Osteoblast (primary cell): ENCODE results near the gene LCAT. TPM values are rescaled to one million over a fixed set of nuclear protein-coding genes. Genes with fewer than 3 reads are reported as not detected.

Experiments used
- DNase-seq: peaks from one replicate; pipeline ENCODE4 v3.0.0; 2011; ENCODE audit warnings: low spot score, mixed read lengths; ENCODE audit not compliant: insufficient read length; ENCODE audit errors: missing footprints
- H2AFZ ChIP-seq: 2 replicates; pipeline ENCODE4 v1.6.0; 2011; ENCODE audit warnings: mild to moderate bottlenecking, low read length
- H3K27ac ChIP-seq: 2 replicates; pipeline ENCODE4 v1.5.1; 2011; ENCODE audit warnings: mild to moderate bottlenecking, low read depth, low read length, moderate library complexity
- H3K27me3 ChIP-seq: 2 replicates; pipeline ENCODE4 v1.6.0; 2012; ENCODE audit warnings: mild to moderate bottlenecking, control low read depth, inconsistent platforms, low read length, moderate library complexity; ENCODE audit not compliant: insufficient read depth
- H3K36me3 ChIP-seq: 2 replicates; pipeline ENCODE4 v1.5.1; 2011; ENCODE audit warnings: mild to moderate bottlenecking, low read length, control low read depth, moderate library complexity; ENCODE audit not compliant: insufficient read depth
- H3K4me1 ChIP-seq: 2 replicates; pipeline ENCODE4 v1.5.1; 2011; ENCODE audit warnings: mild to moderate bottlenecking, low read length, control low read depth, moderate library complexity; ENCODE audit not compliant: insufficient read depth
- H3K4me2 ChIP-seq: 2 replicates; pipeline ENCODE4 v1.6.0; 2011; ENCODE audit warnings: mild to moderate bottlenecking, low read length; ENCODE audit not compliant: insufficient read depth
- H3K4me3 ChIP-seq: fragments of 200-600 bp; sonication (generic); 3 replicates; pipeline ENCODE4 v1.5.1; 2012; ENCODE audit warnings: mild to moderate bottlenecking, low read length, inconsistent platforms; ENCODE audit not compliant: insufficient read depth
- H3K79me2 ChIP-seq: 2 replicates; pipeline ENCODE4 v1.6.0; 2012; ENCODE audit warnings: mild to moderate bottlenecking, low read length, control low read depth, inconsistent platforms; ENCODE audit not compliant: insufficient read depth
- H3K9me3 ChIP-seq: 2 replicates; pipeline ENCODE4 v1.5.1; 2011; ENCODE audit warnings: low read depth, low read length, control low read depth
- H4K20me1 ChIP-seq: 2 replicates; pipeline ENCODE4 v1.6.0; 2012; ENCODE audit warnings: mild to moderate bottlenecking, low read length, control low read depth; ENCODE audit not compliant: insufficient read depth
- total RNA-seq: library from RNA; depleted of rRNA; stranded (reverse); fragments of >200 nt; gene quantifications from 2 replicates; pipeline ENCODE4 v1.2.3, GENCODE V29; 2012
- TF ChIP-seq, protein P1 (sequence below): IDR thresholded peaks from 2 replicates; pipeline ENCODE4 v1.5.1; 2011; ENCODE audit warnings: mild to moderate bottlenecking, low read depth, low read length, moderate library complexity; ENCODE audit errors: extremely low read depth

Gene LCAT
- total RNA-seq, 1 donor: 6.9 TPM

DNA sequence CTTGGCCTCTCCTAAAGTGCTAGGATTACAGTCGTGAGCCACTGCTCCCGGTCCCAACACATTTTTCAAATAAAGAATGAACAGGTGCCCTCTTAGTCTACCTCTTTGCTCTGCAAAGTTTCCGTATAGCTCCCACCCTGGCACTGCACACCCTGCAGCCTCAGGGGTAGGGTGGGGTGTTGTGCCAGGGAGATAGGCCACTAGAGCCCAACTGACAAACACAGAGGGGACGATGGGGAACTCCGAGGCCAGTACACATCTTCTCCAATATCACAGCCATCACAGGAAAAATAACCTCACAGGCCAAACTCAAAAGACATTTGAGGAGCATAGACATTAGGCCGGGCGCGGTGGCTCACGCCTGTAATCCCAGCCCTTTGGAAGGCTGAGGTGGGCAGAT lies 27.2 kb upstream of the LCAT start:
- H3K4me2 ChIP-seq: no peak overlapping the region
- TF ChIP-seq, protein P1, sequence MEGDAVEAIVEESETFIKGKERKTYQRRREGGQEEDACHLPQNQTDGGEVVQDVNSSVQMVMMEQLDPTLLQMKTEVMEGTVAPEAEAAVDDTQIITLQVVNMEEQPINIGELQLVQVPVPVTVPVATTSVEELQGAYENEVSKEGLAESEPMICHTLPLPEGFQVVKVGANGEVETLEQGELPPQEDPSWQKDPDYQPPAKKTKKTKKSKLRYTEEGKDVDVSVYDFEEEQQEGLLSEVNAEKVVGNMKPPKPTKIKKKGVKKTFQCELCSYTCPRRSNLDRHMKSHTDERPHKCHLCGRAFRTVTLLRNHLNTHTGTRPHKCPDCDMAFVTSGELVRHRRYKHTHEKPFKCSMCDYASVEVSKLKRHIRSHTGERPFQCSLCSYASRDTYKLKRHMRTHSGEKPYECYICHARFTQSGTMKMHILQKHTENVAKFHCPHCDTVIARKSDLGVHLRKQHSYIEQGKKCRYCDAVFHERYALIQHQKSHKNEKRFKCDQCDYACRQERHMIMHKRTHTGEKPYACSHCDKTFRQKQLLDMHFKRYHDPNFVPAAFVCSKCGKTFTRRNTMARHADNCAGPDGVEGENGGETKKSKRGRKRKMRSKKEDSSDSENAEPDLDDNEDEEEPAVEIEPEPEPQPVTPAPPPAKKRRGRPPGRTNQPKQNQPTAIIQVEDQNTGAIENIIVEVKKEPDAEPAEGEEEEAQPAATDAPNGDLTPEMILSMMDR: no peak
- no peak for DNase-seq
- peaks cover 17% of the 10 kb centered on the region for H4K20me1 ChIP-seq
- H3K27ac ChIP-seq: no peak overlapping the region
- H3K4me1 ChIP-seq: peaks cover 17% of the 10 kb centered on the region
- no peaks in the 10 kb centered on the region for H3K27me3 ChIP-seq
- H3K79me2 ChIP-seq: peaks cover 22% of the 10 kb centered on the region
- H2AFZ ChIP-seq: no peak overlapping the region
- no peaks in the 10 kb centered on the region for H3K9me3 ChIP-seq
- H3K4me3 ChIP-seq: no peak overlapping the region
- H3K36me3 ChIP-seq: no peaks in the 10 kb centered on the region

DNA sequence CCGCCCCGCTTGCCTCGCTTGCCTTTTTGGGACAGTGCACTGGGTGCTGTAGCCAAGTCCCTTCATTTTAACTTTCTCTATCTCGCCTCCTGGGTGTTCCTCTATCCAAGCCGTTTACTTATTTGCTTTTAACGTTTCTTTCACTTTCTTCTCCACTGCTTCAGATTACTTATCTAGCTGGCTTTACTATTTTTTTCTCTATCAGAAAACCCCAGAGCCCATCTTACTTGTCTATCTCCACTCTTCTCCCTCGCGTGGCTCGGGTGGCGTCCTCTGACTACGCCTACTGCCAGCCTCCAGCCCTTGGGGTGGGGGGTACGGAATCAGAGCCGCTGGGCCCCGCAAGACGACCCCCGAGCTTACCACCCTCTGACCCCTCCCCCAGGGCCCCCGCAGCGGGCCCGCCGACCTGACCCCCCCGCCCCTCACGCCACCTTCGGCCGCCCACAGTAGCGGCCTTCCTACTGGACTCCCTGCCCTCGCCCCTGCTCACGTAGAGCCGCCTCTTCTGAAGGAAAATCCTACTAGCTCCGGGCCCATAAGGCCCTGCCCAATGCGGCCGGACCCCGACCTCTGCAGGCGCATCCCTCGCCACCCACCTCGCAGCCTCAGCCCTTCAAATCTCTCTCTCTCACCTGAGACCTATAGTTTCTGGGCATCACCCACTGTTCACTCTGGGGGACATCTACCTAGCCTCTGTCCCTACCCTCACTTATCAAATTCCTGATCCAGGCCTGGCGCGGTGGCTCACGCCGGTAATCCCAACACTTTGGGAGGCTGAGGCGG lies 25.5 kb upstream of the LCAT start:
- TF ChIP-seq, protein P1: no peak
- peak overlapping the region; percentile 96 for H3K4me2 ChIP-seq
- H3K36me3 ChIP-seq: peaks cover 8% of the 10 kb centered on the region
- no peaks in the 10 kb centered on the region for H3K27me3 ChIP-seq
- H3K27ac ChIP-seq: no peak overlapping the region
- H3K9me3 ChIP-seq: no peaks in the 10 kb centered on the region
- peaks cover 32% of the 10 kb centered on the region for H4K20me1 ChIP-seq
- H3K4me1 ChIP-seq: peaks cover 30% of the 10 kb centered on the region
- DNase-seq: peak; percentile 90
- peaks cover 38% of the 10 kb centered on the region for H3K79me2 ChIP-seq
- peak overlapping the region; percentile 94 for H3K4me3 ChIP-seq
- peak overlapping the region; percentile 95 for H2AFZ ChIP-seq

DNA sequence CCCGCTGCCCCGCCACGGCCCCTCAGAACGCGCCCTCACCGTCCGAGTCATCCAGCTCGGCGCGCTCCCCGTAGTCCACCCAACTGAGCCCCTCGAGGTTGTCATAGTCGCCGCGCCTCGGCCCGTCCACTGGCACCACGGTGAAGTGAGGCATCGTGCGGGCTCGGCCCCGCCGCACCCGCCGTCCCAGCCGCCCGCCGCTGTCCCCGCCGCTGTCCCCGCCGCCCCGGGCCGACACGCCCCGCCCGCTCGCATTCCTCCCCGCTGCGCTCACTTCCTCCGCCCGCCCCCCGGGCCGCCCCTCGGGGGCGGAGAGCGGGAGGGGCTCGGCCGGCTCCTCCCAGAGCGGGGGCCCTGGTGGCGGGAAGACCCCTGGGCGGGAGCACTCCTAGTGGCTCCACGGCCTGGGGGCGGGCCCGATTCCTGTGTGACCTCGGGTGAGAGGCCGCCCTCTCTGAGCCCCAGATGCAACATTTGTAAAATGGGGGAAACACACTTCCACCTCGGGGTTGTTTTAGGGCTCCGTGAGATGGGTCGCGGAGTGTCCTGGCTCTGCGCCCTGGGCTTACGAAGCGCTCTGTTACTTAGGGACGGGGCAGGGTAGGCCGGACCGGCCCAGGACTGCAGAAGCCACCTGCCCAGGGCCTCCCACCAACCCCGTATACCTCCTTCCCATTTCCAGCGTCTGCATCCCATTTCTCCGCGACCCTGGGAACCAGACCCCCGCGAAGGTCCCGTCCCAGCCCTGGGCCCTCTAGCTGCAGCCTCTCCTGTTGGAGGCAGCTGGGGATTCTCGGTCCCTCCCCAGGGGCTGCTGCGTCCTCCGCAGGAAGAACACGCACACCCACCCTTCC lies 24.7 kb upstream of the LCAT start, which contains the start of gene SLC12A4:
Gene SLC12A4, minus strand, starts transcription at position 238 of the 854 bp plus-strand sequence. Its CDS starts 84 bp downstream, at position 154.
- H3K4me3 ChIP-seq: peak within 1 kb of the TSS; percentile 94
- H3K27me3 ChIP-seq: no peaks in the 10 kb centered on the region
- DNase-seq: peak; percentile 99
- H2AFZ ChIP-seq: peak within 1 kb of the TSS; percentile 95
- TF ChIP-seq, protein P1: no peak
- peaks cover 40% of the 10 kb centered on the region for H4K20me1 ChIP-seq
- H3K79me2 ChIP-seq: peaks cover 47% of the 10 kb centered on the region
- H3K9me3 ChIP-seq: no peaks in the 10 kb centered on the region
- peak within 1 kb of the TSS; percentile 96 for H3K4me2 ChIP-seq
- H3K36me3 ChIP-seq: peaks cover 11% of the 10 kb centered on the region
- H3K4me1 ChIP-seq: peaks cover 33% of the 10 kb centered on the region
- peak within 1 kb of the TSS; percentile 89 for H3K27ac ChIP-seq
